DMS114 treated with DMSO at 0.1 percent for 48 hours (cell line): ENCODE results near the gene ALDH3B2.
"Not testable (repeated sequence)": the region's sequence is repeated elsewhere in the genome, so short reads cannot be mapped to it uniquely, and the experiment has no call there.

ENCODE experiments used
- DNase-seq: peaks from one replicate; lab custom pipeline; 2025; ENCODE audit not compliant: unreplicated experiment; lab: John Stamatoyannopoulos, UW

The ALDH3B2 gene

GRCh38 chr11:67674442-67674871 is at the start of gene ALDH3B2:
TSS of gene ALDH3B2 (minus strand) at chr11:67674623. CDS start at chr11:67666935, 7,688 bp downstream.
- no peak for DNase-seq

- not testable (repeated sequence) for DNase-seq
Observed at GRCh38 chr11:67723036-67723435, 48.6 kb upstream of the ALDH3B2 start.

GRCh38 chr11:67716226-67716625 is 41.8 kb upstream of the ALDH3B2 start:
- DNase-seq: not testable (repeated sequence)

GRCh38 chr11:67715801-67716200 is 41.4 kb upstream of the ALDH3B2 start:
- DNase-seq: not testable (repeated sequence)

- not testable (repeated sequence) for DNase-seq
Observed at GRCh38 chr11:67713892-67714509, 39.6 kb upstream of the ALDH3B2 start.

- DNase-seq: not testable (repeated sequence)
Observed at GRCh38 chr11:67711676-67712075, 37.3 kb upstream of the ALDH3B2 start.

- not testable (repeated sequence) for DNase-seq
Observed at GRCh38 chr11:67711212-67711611, 36.8 kb upstream of the ALDH3B2 start.

- DNase-seq: not testable (repeated sequence)
Observed at GRCh38 chr11:67709806-67710205, 35.4 kb upstream of the ALDH3B2 start.

- no peak for DNase-seq
Observed at GRCh38 chr11:67705264-67705663, 30.8 kb upstream of the ALDH3B2 start.

GRCh38 chr11:67704524-67704923 is 30.1 kb upstream of the ALDH3B2 start:
- no peak for DNase-seq

- DNase-seq: not testable (repeated sequence)
Observed at GRCh38 chr11:67703709-67704108, 29.3 kb upstream of the ALDH3B2 start.

GRCh38 chr11:67700548-67701262 is 26.3 kb upstream of the ALDH3B2 start:
- no peak for DNase-seq

GRCh38 chr11:67700141-67700540 is 25.7 kb upstream of the ALDH3B2 start:
- no peak for DNase-seq

GRCh38 chr11:67699521-67699920 is 25.1 kb upstream of the ALDH3B2 start:
- DNase-seq: no peak

GRCh38 chr11:67698247-67698646 is 23.8 kb upstream of the ALDH3B2 start:
- peak; percentile 48 for DNase-seq

- DNase-seq: no peak
Observed at GRCh38 chr11:67697846-67698245, 23.4 kb upstream of the ALDH3B2 start.

- DNase-seq: no peak
Observed at GRCh38 chr11:67696998-67697397, 22.6 kb upstream of the ALDH3B2 start.

GRCh38 chr11:67695606-67696005 is 21.2 kb upstream of the ALDH3B2 start:
- DNase-seq: no peak

- DNase-seq: no peak
Observed at GRCh38 chr11:67694875-67695555, 20.6 kb upstream of the ALDH3B2 start.

GRCh38 chr11:67691149-67691548 is 16.7 kb upstream of the ALDH3B2 start:
- peak; percentile 93 for DNase-seq

GRCh38 chr11:67689178-67689577 is 14.8 kb upstream of the ALDH3B2 start:
- DNase-seq: no peak

GRCh38 chr11:67687986-67688385 is 13.6 kb upstream of the ALDH3B2 start:
- DNase-seq: no peak
